Left lung (tissue), 10 donors: ENCODE results near the gene SLC7A1. TPM values are rescaled to one million over a fixed set of nuclear protein-coding genes. Genes with fewer than 3 reads are reported as not detected.

Source experiments
- ATAC-seq: fragments of 200-7000 bp; cut with Tn5 transposase; one replicate; pipeline ENCODE4 v1.9.1; 2020; ENCODE audit warnings: moderate library complexity
- DNase-seq, 4 donors: peaks; one replicate each; pipeline ENCODE4 v3.0.0-alpha.2; 2013 to 2020
- H3K27ac ChIP-seq, 2 donors: fragments of 200-600 bp; sonication (generic) in 1 of 2; one replicate each; pipeline versions ENCODE4 v1.5.0 to v1.8.0; 2020 to 2021
- H3K27me3 ChIP-seq, 2 donors: fragments of 200-600 bp; sonication (generic) in 1 of 2; one replicate each; pipeline versions ENCODE4 v1.5.0 to v1.8.0; 2020 to 2021
- H3K36me3 ChIP-seq, 2 donors: fragments of 200-600 bp; sonication (generic) in 1 of 2; one replicate each; pipeline versions ENCODE4 v1.5.0 to v1.8.0; 2020 to 2021
- H3K4me1 ChIP-seq, 2 donors: fragments of 200-600 bp; one replicate each; pipeline ENCODE4 v1.8.0; 2021
- H3K4me3 ChIP-seq, 2 donors: fragments of 200-600 bp; sonication (generic) in 1 of 2; one replicate each; pipeline versions ENCODE4 v1.5.0 to v1.8.0; 2020 to 2021; ENCODE audit warnings: mild to moderate bottlenecking in 1 of 2
- H3K9me3 ChIP-seq, 2 donors: fragments of 200-600 bp; sonication (generic) in 1 of 2; one replicate each; pipeline versions ENCODE4 v1.5.0 to v1.8.0; 2020 to 2021
- intact Hi-C, 2 donors: fragments of 100-400 bp; cut with DNase I; formaldehyde crosslinking; loops; one replicate each; pipeline versions ENCODE4 v1.11.2 to v1.14.2; 2022
- polyA plus RNA-seq, 6 donors: library from polyadenylated mRNA; unstranded; fragments of 120-200 nt; gene quantifications; one replicate each; pipeline ENCODE4 v1.2.1, GENCODE V29; 2013; ENCODE audit not compliant: insufficient read length in 6 of 6
- total RNA-seq, 2 donors: library from RNA; stranded (reverse); fragmentation: NEBNext Ultra II Directional; extraction: Animal tissue kit (Norgen Biotek cat#: 25700); gene quantifications; one replicate each; pipeline ENCODE4 v1.2.1, GENCODE V29; 2021
- TF ChIP-seq, protein P1 (sequence below), 2 donors: fragments of 200-600 bp; sonication (generic) in 1 of 2; IDR thresholded peaks; one replicate each; pipeline versions ENCODE4 v1.5.0 to v1.8.0; 2021; ENCODE audit warnings: antibody characterized with exemption in 2 of 2
- donor health status: DM: no; HTN: yes; CAD: no.
- donor health status: DM: no; HTN: no; CAD: no.

The SLC7A1 gene
- total and polyA plus RNA-seq, 8 donors, result 10.0 to 54.2 (median 11.3) TPM

DNA sequence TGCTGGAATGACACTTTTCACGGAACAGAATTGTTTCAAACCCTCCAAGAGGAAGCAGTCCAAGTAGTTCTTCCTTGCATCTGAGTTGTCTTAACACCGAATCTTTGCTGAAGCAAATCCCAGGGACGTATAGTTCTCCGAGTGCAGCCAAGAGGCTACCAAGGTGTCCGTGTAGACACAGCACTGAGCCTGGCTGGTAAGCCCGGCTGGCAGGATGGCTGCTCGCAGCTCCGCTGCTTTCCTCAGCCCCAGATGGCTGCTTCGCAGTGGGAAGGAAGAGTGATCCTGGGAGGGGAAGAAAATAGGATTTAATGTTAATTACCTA is 105.0 kb downstream of the SLC7A1 start:
- ATAC-seq (no peak), DNase-seq (no peak)
- Histone ChIP-seq H3K27me3 (peaks cover 0 to 21% of the 10 kb centered on the region in 2 donors), H3K4me3 (no peak overlapping the region), H3K27ac (no peak overlapping the region), H3K9me3 (no peaks in the 10 kb centered on the region), H3K36me3 (no peaks in the 10 kb centered on the region), H3K4me1 (peaks cover 0 to 1% of the 10 kb centered on the region in 2 donors)
- intact Hi-C loops, result no loop called here
- TF ChIP-seq, protein P1, sequence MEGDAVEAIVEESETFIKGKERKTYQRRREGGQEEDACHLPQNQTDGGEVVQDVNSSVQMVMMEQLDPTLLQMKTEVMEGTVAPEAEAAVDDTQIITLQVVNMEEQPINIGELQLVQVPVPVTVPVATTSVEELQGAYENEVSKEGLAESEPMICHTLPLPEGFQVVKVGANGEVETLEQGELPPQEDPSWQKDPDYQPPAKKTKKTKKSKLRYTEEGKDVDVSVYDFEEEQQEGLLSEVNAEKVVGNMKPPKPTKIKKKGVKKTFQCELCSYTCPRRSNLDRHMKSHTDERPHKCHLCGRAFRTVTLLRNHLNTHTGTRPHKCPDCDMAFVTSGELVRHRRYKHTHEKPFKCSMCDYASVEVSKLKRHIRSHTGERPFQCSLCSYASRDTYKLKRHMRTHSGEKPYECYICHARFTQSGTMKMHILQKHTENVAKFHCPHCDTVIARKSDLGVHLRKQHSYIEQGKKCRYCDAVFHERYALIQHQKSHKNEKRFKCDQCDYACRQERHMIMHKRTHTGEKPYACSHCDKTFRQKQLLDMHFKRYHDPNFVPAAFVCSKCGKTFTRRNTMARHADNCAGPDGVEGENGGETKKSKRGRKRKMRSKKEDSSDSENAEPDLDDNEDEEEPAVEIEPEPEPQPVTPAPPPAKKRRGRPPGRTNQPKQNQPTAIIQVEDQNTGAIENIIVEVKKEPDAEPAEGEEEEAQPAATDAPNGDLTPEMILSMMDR (IDR thresholded peaks at IDR 0.05), result no peak

DNA sequence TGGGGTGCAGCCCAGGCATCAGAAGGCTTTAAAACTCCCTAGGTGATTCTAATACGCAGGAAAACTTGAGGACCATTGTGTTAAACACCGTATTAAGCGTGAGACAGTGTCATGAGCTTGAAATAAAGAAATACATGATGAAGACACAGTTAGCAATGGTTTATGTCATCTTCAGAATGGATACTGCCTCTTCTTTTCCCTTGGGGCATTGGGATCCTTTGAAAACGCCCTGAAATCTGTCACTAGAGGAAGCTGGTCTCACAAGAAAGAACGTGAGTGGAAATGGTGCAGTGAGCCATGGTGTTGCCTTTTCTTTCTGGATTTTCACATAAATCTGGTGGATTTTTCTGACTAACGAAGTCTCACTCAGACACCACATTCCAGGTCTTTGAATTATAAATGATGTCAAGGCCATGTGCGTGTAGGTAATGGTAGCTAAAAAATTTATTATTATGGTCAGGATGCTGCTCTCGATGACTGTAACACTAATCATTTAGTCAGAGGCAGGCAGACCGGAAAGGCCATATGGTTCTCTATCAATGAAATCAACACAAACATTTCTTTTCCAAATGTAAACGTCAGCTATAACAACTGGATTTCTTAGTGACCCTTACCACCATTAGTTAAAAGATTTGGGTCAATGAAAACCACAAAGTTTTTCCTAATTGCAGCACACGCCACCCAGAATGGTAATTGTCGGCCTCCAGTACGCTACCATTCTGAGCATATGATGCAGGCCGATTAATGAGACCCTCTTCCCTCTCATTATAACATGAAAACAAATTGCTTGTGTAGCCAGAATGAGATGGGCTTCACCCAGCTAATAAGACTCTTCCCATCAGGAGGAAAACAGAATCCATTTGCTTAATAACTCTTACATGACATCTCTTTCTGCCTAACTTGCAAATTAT is 105.6 kb downstream of the SLC7A1 start:
- no peak overlapping the region for H3K27ac ChIP-seq
- TF ChIP-seq, protein P1 (IDR thresholded peaks at IDR 0.05), result no peak
- ATAC-seq (no peak), DNase-seq (no peak)
- intact Hi-C loops, result no loop called here
- no peaks in the 10 kb centered on the region for H3K4me1 ChIP-seq
- no peaks in the 10 kb centered on the region for H3K9me3 ChIP-seq
- no peaks in the 10 kb centered on the region for H3K36me3 ChIP-seq
- H3K4me3 ChIP-seq, result no peak overlapping the region
- peaks cover 0 to 21% of the 10 kb centered on the region in 2 donors for H3K27me3 ChIP-seq

DNA sequence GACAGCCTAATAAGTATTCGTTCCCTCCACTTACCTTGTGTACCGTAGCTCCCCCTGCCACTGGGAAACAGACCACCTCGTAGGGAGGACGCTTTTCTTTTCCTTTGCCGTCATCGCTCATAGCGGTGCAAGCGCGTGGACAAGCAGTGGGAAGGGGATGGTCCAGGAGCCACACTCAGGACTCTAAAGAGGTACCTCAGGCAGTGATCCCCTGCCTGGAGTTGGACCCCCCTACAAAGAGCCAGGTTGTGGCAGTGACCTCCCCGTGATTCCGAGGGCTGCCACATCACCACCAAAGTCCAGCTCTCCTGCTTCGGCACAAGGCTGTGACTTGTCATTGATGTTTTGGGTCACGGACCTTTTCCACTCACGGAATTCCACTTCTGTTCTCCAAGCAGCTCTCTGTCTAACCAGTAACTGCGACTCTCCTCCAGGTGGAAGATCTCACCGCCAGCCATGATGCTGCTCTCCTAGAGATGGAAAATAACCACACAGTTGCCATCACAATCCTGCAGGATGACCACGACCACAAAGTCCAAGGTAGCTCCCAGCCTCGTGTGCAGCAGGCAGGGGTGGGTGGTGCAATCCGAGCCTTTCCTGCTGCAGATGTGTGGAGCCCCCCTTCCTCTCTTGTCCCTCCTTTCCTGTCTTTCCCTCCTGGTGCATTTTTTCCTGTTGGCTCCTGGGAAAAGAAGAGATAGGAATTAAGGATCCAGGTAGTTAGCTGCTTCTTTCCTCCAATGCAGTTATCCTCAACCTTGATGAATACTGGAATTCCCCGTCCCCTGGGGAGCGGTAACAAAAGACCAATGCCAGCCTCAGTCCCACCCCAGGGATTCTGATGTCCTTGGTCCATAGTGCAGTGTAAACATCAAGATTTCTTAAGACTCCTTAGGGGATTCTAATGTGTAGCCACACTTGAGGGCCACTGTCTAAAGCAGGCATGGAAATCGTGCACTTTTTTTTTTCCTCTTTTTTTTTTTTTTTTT is 107.7 kb downstream of the SLC7A1 start:
- H3K4me1 ChIP-seq, result no peaks in the 10 kb centered on the region
- DNase-seq (no peak), ATAC-seq (no peak)
- no peak overlapping the region for H3K4me3 ChIP-seq
- no peak overlapping the region for H3K27ac ChIP-seq
- TF ChIP-seq, protein P1 (IDR thresholded peaks at IDR 0.05), result no peak
- no peaks in the 10 kb centered on the region for H3K9me3 ChIP-seq
- no peaks in the 10 kb centered on the region for H3K36me3 ChIP-seq
- intact Hi-C loops, result no loop called here
- peaks cover 0 to 21% of the 10 kb centered on the region in 2 donors for H3K27me3 ChIP-seq

DNA sequence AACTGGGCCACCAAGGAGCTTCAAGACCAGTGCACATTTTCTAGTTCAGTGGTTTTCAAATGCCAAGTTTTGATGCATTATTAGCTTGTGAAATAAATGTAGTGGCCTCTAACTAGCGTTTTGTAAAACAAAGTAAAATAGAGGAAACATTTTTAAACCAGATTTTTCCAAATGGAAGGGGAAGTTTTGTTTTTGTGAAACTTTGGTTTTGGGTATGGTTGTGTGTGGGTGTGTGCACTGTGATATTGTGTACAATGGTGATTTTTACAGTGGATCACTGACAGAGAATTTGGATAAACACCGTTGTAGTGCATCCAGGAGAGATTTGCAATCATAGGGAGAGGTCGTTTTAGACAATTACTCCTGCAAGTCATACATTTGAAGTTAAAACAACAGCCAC is 108.9 kb downstream of the SLC7A1 start:
- Histone ChIP-seq H3K27ac (no peak overlapping the region), H3K9me3 (no peaks in the 10 kb centered on the region), H3K4me1 (no peaks in the 10 kb centered on the region), H3K4me3 (no peak overlapping the region), H3K36me3 (no peaks in the 10 kb centered on the region), H3K27me3 (peaks cover 0 to 21% of the 10 kb centered on the region in 2 donors)
- TF ChIP-seq, protein P1 (IDR thresholded peaks at IDR 0.05), result no peak
- ATAC-seq (no peak), DNase-seq (no peak)
- intact Hi-C loops, result no loop called here

DNA sequence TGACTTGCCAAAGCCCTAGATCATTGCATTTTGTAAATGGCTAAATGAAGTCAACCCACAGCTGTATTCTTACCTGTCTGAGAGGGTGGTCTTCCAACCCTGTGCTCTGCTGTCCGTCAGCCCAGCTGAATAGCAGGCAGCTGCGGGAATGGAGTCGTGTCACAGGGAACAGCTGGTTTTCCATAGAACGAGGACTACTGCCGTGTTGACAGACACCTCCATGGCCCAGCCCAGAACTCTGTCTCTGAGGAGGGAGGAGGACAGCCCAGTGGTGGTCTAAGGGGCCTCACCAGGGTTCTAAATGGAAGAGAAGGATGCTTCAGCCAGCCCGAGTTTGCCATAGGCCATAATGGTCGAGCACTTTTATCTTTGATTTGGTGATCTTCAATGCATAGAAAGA is 110.7 kb downstream of the SLC7A1 start:
- H3K36me3 ChIP-seq, result no peaks in the 10 kb centered on the region
- intact Hi-C loops, result no loop called here
- DNase-seq (no peak), ATAC-seq (no peak)
- H3K4me3 ChIP-seq, result no peak overlapping the region
- TF ChIP-seq, protein P1 (IDR thresholded peaks at IDR 0.05), result no peak
- H3K27me3 ChIP-seq, result peaks cover 0 to 21% of the 10 kb centered on the region in 2 donors
- H3K27ac ChIP-seq, result no peak overlapping the region
- no peaks in the 10 kb centered on the region for H3K4me1 ChIP-seq
- H3K9me3 ChIP-seq, result no peaks in the 10 kb centered on the region
